Left renal cortex interstitium (tissue), 4 donors: ENCODE data around the gene LAMC1. TPM values are rescaled to one million over a fixed set of nuclear protein-coding genes. Genes with fewer than 3 reads are reported as not detected.

Source experiments
- DNase-seq, 4 donors: peaks; one replicate each; pipeline ENCODE4 v3.0.0-alpha.2; 2013; ENCODE audit warnings: low read depth in 4 of 4, low spot score in 2 of 4, missing footprints in 1 of 4
- polyA plus RNA-seq, 4 donors: library from polyadenylated mRNA; unstranded; fragments of 120-200 nt; gene quantifications; one replicate each; pipeline ENCODE4 v1.2.1, GENCODE V29; 2013; ENCODE audit not compliant: insufficient read length in 4 of 4

The LAMC1 gene
- polyA plus RNA-seq, 4 donors, result 240 to 302 (median 291) TPM

DNA sequence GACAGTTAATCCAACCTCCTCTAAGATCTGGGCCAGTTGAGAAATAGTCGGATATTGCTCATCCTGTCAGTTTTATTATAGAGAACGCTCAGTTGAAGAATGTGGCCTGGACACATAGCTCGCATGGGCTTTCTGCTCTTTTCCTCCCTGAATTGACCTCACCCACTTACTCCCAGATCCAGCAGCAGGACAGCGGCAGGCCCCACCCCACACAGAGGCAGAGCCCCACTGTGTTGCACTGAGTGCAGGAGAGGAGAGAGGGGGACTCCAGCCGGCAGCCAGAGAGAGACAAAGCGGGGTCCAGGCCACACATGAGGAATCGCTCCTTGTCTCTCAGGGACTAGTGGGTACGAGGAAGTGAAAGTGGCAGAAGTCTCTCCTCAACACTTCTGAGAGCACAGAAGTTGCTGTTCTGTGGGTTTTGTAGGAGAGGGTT lies 78.6 kb downstream of the LAMC1 start:
- no peak for DNase-seq

DNA sequence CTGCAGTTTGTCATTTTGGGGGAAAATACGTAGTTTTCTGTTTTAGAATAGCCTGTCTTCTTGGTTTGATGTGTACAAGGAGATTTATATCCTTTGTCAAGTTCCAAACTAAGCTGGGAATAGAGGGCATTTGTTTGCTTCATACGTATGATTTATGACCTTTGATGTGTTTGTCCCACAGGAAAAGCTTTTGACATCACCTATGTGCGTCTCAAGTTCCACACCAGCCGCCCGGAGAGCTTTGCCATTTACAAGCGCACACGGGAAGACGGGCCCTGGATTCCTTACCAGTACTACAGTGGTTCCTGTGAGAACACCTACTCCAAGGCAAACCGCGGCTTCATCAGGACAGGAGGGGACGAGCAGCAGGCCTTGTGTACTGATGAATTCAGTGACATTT lies 79.9 kb downstream of the LAMC1 start:
- DNase-seq, result no peak

DNA sequence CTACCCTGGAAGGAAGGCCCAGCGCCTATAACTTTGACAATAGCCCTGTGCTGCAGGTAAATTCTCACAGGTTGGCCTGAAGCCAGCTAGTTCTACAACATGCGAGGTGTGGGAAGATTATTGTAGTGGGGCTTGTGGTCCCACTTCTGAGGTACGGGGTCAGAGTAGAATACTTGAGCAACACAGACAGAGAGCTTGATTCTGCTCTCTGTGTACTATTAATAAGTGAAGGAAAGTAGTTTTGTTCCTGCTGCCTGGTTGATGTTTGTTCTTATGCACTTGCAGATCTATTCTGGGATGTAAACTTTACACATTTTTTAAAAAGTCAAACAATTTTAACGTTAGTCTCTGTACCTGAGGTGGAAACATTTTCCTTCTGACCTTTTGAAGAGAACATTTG lies 80.4 kb downstream of the LAMC1 start:
- DNase-seq, result no peak

DNA sequence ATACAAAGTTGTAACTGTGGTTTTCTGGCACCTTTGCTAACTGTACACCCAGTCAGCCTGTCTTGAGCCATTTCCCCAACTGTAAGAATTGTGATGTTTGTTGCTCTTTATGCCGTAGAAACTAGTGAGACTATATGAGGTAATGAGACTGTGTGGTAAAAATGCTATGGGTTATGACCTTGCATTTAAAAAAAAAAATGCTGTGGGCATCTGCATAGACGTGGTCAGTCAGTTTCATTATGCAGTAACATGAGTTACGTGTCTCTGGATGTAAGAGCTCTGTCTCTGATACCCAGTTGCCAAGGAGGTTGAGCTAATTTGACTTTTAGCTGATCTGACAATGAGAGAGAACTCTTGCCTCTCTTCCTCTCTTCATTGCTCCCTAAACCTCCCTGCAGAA lies 82.2 kb downstream of the LAMC1 start:
- no peak for DNase-seq

DNA sequence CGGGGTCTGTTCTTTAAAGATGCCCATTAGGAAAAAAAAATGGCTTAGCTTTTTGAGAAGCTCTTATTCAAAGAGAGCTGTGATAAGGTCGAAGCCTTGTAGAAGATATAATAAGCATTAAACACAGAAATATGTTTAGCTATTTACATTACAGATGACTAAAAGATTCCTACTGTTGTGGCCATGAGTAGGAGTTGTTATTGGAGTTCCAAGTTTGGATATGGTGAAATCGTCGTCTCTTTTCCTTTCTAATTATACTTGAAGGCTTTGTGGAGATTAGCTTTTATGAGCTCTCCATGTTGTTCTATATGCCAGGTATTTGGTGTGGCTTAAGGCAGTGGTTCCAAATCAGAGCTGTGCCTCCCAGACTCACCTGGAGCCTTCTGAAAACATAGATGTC lies 82.9 kb downstream of the LAMC1 start:
- no peak for DNase-seq

DNA sequence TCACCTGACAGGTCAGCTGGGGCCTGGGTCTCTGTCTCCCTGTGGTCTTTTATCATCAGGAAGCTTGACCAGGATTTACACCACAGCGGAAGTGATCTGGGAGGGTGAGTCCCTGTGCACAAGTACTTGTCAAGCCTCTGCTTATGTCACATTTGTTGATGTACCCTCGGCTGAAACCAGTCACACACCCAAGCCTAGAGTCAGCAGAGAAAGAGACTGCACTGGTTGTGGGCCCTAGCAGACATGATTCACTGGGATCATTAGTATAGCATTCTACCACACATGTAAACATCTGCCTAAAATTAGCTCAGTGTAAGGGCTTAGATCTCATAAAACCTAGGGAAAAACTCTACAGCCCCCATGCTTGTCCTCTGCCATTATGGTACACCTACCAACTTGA lies 83.5 kb downstream of the LAMC1 start:
- no peak for DNase-seq

DNA sequence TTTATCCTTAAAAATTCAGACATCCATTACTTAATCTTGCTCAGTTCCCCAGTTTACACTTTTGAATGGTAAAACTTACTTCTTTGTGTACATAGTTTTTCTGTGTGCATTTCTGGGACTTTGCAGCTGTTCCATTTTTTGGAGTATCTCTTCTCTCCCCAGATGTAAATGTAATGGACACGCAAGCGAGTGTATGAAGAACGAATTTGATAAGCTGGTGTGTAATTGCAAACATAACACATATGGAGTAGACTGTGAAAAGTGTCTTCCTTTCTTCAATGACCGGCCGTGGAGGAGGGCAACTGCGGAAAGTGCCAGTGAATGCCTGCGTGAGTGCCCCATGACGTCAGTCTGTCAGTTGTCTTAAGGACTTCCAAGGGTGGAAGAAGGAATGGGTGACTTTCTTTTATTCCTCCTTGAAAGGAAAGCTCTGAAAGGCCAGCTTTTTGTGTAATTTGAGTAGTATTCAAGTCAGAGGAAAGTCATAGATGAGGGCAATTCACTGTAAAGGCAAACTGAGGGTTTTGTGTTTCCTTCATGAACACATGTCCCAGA lies 87.2 kb downstream of the LAMC1 start:
- no peak for DNase-seq

DNA sequence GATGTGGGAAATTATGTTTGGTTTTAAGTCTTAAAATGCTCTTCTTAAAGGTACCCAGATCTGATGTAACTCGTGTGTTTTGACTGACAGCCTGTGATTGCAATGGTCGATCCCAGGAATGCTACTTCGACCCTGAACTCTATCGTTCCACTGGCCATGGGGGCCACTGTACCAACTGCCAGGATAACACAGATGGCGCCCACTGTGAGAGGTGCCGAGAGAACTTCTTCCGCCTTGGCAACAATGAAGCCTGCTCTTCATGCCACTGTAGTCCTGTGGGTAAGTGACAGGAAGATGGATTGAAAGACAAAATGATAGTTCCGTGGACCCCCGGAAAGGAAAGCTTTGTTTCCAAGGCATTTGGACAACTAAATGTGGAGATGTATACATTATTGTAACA lies 91.2 kb downstream of the LAMC1 start:
- DNase-seq, result no peak

DNA sequence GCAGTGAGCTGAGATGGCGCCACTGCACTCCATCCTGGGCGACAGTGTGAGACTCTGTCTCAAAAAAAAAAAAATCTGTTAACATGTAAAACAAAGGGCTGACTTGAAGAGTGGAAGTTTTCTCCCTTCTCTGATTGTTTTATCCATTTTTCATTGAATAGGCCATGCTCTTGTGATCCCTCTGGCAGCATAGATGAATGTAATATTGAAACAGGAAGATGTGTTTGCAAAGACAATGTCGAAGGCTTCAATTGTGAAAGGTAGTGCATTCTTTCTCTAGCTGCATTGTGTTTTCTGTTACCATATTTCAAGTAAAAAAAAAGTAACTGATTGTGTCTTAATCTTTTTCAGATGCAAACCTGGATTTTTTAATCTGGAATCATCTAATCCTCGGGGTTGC lies 93.2 kb downstream of the LAMC1 start:
- no peak for DNase-seq

DNA sequence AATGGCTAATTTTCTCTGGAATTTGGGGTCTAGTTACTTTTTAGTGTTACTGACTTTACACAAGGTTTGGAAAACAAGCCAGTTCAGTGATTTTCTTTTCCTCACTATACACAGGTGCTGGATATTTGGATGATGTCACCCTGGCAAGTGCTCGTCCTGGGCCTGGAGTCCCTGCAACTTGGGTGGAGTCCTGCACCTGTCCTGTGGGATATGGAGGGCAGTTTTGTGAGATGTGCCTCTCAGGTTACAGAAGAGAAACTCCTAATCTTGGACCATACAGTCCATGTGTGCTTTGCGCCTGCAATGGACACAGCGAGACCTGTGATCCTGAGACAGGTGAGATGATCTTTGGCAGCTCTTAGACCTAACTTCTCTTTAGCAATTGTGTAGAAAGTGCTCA lies 98.4 kb downstream of the LAMC1 start:
- DNase-seq, result no peak

DNA sequence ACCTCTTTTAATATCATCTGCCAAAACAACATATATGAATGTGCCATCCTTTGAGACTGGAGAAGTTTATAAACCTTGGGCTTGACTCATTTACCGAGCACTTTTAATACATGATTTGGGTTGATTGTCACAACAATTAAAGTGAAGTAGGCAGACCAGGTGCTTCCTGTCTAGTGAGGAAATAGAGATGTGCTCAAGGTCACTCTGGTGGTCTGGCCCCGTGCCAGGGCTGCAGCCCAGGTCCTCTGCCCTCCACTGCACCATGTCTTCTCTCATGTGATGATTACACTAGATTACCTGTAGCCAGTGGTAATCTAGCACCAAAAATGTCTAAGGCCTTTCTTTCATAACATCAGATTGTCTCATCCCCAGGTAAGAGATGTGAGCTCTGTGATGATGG lies 101.0 kb downstream of the LAMC1 start:
- no peak for DNase-seq

DNA sequence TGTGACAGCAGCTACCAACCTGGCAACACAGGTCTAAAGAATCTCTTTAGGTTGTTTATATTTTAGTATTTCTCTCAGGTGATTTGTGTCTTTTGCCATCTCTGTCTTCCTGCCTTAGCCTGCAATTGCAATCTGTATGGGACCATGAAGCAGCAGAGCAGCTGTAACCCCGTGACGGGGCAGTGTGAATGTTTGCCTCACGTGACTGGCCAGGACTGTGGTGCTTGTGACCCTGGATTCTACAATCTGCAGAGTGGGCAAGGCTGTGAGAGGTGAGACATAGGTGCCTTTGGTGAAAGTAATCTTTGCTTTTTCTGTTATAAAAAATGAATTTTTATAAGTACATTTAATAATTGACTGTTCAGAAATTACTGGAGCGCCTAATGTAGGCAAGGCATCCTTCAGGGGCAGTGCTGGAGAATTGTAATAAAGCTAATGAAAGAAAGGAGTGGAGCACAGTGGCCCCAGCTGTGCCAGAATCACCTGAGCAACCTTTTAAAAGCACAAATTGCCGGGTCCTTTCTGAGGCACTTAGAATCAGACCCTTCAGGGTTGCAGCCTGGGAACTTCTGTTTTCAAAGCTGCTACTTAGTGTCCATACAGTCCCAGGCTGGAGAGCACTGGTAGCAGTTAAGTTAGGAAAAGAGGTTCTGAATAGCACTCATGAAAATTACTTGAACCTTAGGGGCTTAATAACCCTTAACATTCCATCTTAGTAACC lies 102.2 kb downstream of the LAMC1 start:
- no peak for DNase-seq

DNA sequence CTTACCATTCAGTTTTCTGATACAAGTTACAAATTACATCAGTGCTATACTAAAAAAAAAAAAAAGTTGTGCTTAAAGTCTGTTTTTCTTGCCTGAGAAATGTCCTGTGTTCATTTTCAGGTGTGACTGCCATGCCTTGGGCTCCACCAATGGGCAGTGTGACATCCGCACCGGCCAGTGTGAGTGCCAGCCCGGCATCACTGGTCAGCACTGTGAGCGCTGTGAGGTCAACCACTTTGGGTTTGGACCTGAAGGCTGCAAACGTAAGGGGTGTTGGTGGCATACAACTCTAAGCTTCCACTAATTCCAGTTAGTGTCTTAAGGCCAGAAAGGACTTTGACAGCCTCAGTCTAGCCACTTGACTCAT lies 102.8 kb downstream of the LAMC1 start:
- no peak for DNase-seq

DNA sequence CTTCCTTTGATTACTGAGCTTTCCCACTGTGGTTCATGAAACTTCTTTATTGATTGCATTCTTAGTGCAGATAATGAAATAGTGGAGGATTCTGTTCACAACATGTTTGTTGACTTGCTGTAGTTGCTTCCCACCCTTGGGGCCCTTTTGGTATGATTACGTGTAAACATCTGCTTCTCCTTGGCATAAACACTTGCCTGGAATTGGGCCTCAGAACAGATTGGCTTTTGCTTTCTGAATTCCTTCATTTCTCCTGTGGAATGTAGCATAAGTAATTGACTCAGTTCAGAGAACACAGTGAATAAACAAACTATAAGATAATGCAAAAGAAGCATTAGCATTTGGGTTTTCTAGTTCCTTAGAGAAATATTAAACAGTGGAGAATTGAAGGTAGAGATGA lies 103.3 kb downstream of the LAMC1 start:
- DNase-seq, result no peak

DNA sequence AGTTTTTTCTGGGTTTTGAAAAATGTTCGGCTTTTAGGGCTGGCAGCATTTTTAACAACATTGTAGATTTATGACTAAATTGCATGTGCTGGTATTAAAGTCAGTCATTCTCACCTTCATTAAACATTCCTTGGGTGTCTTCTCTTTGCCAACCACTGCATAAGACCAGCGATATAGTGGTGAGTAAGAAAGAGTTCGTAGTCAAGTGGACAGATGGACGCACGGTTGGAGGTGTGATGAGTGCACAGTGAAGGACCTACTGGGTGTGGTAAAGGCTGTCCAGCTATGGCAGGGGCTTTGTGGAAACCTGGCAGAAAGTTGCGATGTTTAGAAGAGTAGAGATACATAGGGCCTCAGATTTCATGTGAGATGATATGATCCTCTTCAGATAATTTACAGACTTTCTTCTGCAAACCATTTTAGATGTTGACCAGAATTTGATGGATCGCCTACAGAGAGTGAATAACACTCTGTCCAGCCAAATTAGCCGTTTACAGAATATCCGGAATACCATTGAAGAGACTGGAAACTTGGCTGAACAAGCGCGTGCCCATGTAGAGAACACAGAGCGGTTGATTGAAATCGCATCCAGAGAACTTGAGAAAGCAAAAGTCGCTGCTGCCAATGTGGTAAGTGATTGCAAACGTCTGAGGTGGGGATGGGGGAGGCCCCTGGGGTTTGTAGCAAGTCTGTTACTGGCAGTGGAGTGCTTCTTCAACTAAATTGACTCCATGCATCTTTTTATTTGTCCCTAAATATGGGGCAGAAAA lies 106.9 kb downstream of the LAMC1 start:
- DNase-seq, result no peak

DNA sequence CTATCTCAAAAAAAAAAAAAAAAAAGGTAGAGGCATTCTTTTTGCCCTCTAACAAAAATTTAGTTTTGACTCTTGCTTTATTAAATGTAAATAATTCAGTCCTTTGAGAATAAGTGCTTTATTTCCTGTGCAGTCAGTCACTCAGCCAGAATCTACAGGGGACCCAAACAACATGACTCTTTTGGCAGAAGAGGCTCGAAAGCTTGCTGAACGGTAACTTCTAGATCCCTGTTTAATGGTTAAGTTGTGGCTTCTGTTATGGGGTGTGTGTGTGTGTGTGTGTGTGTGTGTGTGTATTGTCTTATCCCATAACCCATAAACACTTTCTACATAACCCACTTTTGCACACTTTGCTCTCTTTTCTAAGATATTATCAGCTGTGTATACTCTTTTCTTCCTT lies 107.9 kb downstream of the LAMC1 start:
- DNase-seq, result no peak

DNA sequence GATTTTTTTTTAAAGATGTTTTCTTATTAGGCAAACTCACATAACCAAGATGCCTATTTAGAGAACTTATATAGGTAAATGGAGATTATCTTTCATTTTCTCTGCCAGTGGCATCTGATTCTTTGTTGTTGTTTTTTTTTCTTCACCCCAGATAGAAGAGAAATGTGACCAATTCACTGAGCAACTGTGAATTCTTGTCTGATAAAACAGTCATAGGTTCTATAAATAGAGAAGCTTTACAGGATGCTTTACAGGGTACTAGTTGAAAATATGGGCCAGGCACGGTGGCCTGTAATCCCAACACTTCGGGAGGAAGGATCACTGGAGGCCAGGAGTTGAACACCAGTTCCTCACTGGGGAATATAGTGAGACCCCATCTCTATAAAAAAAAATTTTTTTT lies 112.1 kb downstream of the LAMC1 start:
- no peak for DNase-seq

DNA sequence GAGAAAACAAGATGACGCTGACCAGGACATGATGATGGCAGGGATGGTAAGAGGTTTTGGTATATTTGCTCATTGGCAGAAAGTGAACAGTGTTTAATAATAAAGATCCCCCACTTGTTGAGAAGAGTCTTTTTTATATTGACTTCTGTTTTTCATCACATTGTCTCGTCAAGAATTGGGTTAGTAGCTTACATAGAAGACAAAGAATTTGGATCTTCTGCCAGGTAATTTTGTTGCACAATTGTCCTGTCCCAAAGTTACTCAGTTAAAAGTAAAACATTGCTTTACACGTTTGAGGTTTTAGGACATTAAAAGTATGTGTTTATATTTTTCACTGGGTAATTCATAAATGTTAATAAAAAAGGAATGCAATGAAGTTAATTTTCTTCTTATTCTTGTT lies 114.6 kb downstream of the LAMC1 start:
- no peak for DNase-seq

DNA sequence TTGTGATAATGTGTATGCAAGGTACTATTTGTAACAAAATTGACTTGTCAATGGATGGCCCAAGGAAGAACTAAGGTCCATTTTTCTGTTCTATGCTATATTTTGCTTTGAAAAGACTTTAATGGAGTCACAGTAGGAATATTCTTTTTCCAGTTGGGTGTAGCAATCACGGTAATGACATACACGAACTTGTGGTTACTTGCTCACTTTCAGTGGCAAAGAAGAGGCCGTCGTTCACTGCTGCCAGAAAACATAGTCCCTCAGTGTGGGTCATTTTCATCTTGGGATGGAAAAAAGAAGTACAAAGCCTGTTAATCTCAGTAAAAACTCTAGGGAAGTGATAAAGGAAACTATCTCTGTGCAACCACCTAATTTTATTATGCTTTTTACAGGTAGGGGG lies 115.1 kb downstream of the LAMC1 start:
- DNase-seq, result no peak

DNA sequence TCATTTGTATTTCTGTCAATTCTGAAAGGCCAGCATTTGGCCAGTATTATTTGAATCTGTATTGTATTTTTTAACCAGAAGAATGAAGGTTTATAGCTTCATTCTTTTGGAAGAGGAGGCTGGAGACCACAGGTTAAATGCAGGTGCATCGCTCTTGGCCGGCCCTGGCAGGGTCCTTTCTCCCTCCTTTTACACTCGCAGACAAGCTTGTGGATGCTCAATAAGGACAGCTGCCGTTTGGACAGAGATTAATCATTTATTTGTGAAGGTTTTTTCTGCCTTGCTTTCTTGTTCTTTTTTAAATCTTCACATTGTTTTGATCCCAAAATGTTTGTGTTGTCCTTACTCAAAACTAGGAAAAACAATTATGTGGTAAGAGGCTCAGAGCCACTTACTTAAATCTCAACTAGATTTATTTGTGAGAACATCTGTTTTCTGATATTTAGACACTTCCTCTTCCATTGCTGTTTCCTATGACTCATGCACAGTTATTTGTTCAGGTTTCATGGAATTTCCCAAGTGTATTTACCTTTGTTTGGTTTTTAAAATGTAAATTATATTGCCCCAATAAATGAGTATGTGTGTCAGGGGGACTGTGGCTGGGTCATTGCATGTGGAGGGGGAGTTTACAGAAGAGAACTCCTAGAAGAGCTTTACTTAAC lies 116.2 kb downstream of the LAMC1 start:
- no peak for DNase-seq

DNA sequence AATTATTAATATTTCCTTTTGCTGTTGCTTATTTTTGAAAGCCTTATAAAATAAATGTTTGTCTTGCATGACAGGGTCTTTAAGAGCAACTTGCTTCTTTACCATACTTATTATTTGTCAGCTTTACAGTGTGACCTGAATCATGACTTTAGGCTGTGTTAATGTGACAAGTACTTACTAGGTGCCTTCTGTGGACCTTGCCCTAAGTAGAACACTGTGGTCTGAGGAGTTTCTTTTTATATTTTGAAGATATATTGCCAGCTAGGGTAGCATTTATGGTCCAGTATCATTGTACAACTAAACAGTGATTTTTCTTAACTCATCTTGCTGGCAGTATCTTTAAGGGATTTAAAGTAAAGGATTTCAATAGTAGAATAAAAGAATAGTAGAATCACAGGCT lies 117.4 kb downstream of the LAMC1 start:
- no peak for DNase-seq

DNA sequence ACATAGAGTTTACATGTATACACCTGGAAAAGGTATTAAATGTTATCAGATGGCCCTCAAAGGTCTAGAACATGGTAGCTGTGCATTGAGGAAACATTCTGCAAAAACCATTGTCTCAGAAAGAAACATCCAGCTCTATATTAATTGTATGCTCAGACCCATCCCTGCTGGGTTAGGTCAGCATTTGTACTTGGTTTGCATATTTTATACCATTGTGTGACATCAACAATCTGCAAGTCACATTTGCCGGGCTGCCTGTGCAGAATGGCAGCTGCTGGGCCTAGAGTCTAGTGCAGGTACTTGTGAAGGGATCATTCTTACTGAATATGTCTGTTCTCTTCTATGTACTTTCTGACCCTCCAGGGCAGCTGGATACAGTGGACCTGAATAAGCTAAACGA lies 119.0 kb downstream of the LAMC1 start:
- DNase-seq, result no peak
